Fibroblast of the aortic adventitia (primary cell): ENCODE results near the gene GJB1. TPM values are rescaled to one million over a fixed set of nuclear protein-coding genes. Genes with fewer than 3 reads are reported as not detected.
"Not testable (repeated sequence)": the region's sequence is repeated elsewhere in the genome, so short reads cannot be mapped to it uniquely, and the experiment has no call there.

Experiments
- DNase-seq: peaks from one replicate; pipeline ENCODE4 v3.0.0-alpha.2; 2010; ENCODE audit warnings: low read depth
- H3K4me3 ChIP-seq: 2 replicates; pipeline ENCODE4 v1.5.1; 2011; ENCODE audit warnings: low read depth, mild to moderate bottlenecking, control low read depth, low read length, moderate library complexity
- CTCF ChIP-seq: IDR thresholded peaks from 2 replicates; pipeline ENCODE4 v1.5.1; 2011; ENCODE audit warnings: mild to moderate bottlenecking, low read length, control low read depth, inconsistent platforms; ENCODE audit not compliant: insufficient read depth
- total RNA-seq: library from RNA; depleted of rRNA; stranded (reverse); fragments of >200 nt; gene quantifications from 2 replicates; pipeline ENCODE4 v1.2.3, GENCODE V29; 2012; ENCODE audit warnings: low replicate concordance

Gene GJB1
- total RNA-seq, result not detected in 2 replicates

- TF ChIP-seq CTCF, result no peak
- no peak for DNase-seq
- no peak within 1 kb of the TSS for H3K4me3 ChIP-seq
Observed at GRCh38 chrX:71222929-71223328, at the start of gene GJB1. TSS of gene GJB1 (plus strand) at chrX:71223224. CDS start at chrX:71223708, 484 bp downstream.

GRCh38 chrX:71173440-71173839 lies 49.6 kb upstream of the GJB1 start:
- DNase-seq, result no peak
- H3K4me3 ChIP-seq, result no peak overlapping the region
- no peak for TF ChIP-seq CTCF

- no peak for TF ChIP-seq CTCF
- H3K4me3 ChIP-seq, result no peak overlapping the region
- no peak for DNase-seq
Observed at GRCh38 chrX:71174795-71175194, 48.2 kb upstream of the GJB1 start.

- no peak overlapping the region for H3K4me3 ChIP-seq
- TF ChIP-seq CTCF, result no peak
- no peak for DNase-seq
Observed at GRCh38 chrX:71175531-71175930, 47.5 kb upstream of the GJB1 start.

- no peak overlapping the region for H3K4me3 ChIP-seq
- DNase-seq, result peak; percentile 17
- TF ChIP-seq CTCF, result no peak
Observed at GRCh38 chrX:71177327-71177726, 45.7 kb upstream of the GJB1 start.

GRCh38 chrX:71178908-71179307 lies 44.1 kb upstream of the GJB1 start:
- TF ChIP-seq CTCF, result peak; percentile 74
- DNase-seq, result peak; percentile 83

GRCh38 chrX:71180579-71181265 lies 42.3 kb upstream of the GJB1 start:
- not testable (repeated sequence) for DNase-seq

More at GRCh38 chrX:71178908-71179307, 44.1 kb upstream of the GJB1 start:
- no peak overlapping the region for H3K4me3 ChIP-seq

More at GRCh38 chrX:71180579-71181265, 42.3 kb upstream of the GJB1 start:
- H3K4me3 ChIP-seq, result not testable (repeated sequence)
